OCI-LY1 (cell line): ENCODE data around the gene AK3.
"Not testable (repeated sequence)": the region's sequence is repeated elsewhere in the genome, so short reads cannot be mapped to it uniquely, and the experiment has no call there.

Experiments
- H2AFZ ChIP-seq: fragments of 200-600 bp; sonication (generic), shearing (Covaris generic); 2 replicates; pipeline ENCODE4 v1.6.0; 2014; ENCODE audit warnings: antibody characterized with exemption, mild to moderate bottlenecking, low read length
- H3F3A ChIP-seq: fragments of 200-600 bp; sonication (generic), shearing (Covaris generic); 2 replicates; pipeline ENCODE4 v1.6.0; 2014; ENCODE audit warnings: mild to moderate bottlenecking, antibody characterized with exemption, low read length, moderate library complexity; ENCODE audit not compliant: insufficient read depth
- H3K27ac ChIP-seq: fragments of 200-600 bp; sonication (generic); 2 replicates; pipeline ENCODE4 v1.5.1; 2014; ENCODE audit warnings: low read length, mixed run types, mild to moderate bottlenecking, low read depth; ENCODE audit not compliant: poor library complexity, severe bottlenecking
- H3K27me3 ChIP-seq: fragments of 200-600 bp; sonication (generic); 2 replicates; pipeline ENCODE4 v1.6.0; 2014; ENCODE audit warnings: antibody characterized with exemption, mild to moderate bottlenecking, low read length, moderate library complexity; ENCODE audit not compliant: insufficient read depth
- H3K36me3 ChIP-seq: fragments of 200-600 bp; sonication (generic); 2 replicates; pipeline ENCODE4 v1.6.1; 2014; ENCODE audit warnings: mild to moderate bottlenecking, antibody characterized with exemption, low read length, moderate library complexity, mixed read lengths; ENCODE audit not compliant: insufficient read depth
- H3K4me1 ChIP-seq: fragments of 200-600 bp; sonication (generic); 2 replicates; pipeline ENCODE4 v1.5.1; 2014; ENCODE audit warnings: mild to moderate bottlenecking, low read length, moderate library complexity; ENCODE audit not compliant: insufficient read depth, severe bottlenecking
- H3K4me2 ChIP-seq: fragments of 200-600 bp; sonication (generic), shearing (Covaris generic); 2 replicates; pipeline ENCODE4 v1.6.1; 2014; ENCODE audit warnings: low read length
- H3K4me3 ChIP-seq: fragments of 200-600 bp; sonication (generic); 2 replicates; pipeline ENCODE4 v1.5.1; 2014; ENCODE audit warnings: low read length, low read depth, mild to moderate bottlenecking, mixed read lengths; ENCODE audit not compliant: poor library complexity, severe bottlenecking
- H3K79me2 ChIP-seq: fragments of 200-600 bp; shearing (Covaris generic); 2 replicates; pipeline ENCODE4 v1.6.1; 2016; ENCODE audit warnings: mixed run types, low read length, mixed read lengths; ENCODE audit not compliant: insufficient read depth
- H3K9ac ChIP-seq: fragments of 200-600 bp; sonication (generic), shearing (Covaris generic); 2 replicates; pipeline ENCODE4 v1.6.1; 2014; ENCODE audit warnings: mild to moderate bottlenecking, low read length, mixed read lengths
- H3K9me2 ChIP-seq: fragments of 200-600 bp; sonication (generic), shearing (Covaris generic); 2 replicates; pipeline ENCODE4 v1.6.1; 2014; ENCODE audit warnings: low read depth, mild to moderate bottlenecking, low read length, mixed read lengths
- H3K9me3 ChIP-seq: fragments of 200-600 bp; shearing (Covaris generic); 2 replicates; pipeline ENCODE4 v1.6.1; 2014; ENCODE audit warnings: low read length, mixed read lengths
- H4K20me1 ChIP-seq: fragments of 200-600 bp; sonication (generic), shearing (Covaris generic); 2 replicates; pipeline ENCODE4 v1.6.0; 2016; ENCODE audit warnings: mild to moderate bottlenecking, low read length; ENCODE audit not compliant: insufficient read depth
- CTCF ChIP-seq: fragments of 200-600 bp; sonication (generic), shearing (Covaris generic); IDR thresholded peaks from 2 replicates; pipeline ENCODE4 v1.5.1; 2017; ENCODE audit warnings: mild to moderate bottlenecking, antibody characterized with exemption, low read length, moderate library complexity, mixed read lengths
- EZH2 ChIP-seq: fragments of 200-600 bp; sonication (generic), shearing (Covaris generic); IDR thresholded peaks from 2 replicates; pipeline ENCODE4 v1.8.0; 2017; ENCODE audit warnings: borderline replicate concordance, mixed run types, mild to moderate bottlenecking, antibody characterized with exemption, low read length, moderate library complexity, mixed read lengths

AK3 gene

GRCh38 chr9:4661165-4661564, 79.8 kb downstream of the AK3 start:
- no peak overlapping the region for H2AFZ ChIP-seq
- no peaks in the 10 kb centered on the region for H3K79me2 ChIP-seq
- no peaks in the 10 kb centered on the region for H3K36me3 ChIP-seq
- H3K4me3 ChIP-seq, result no peak overlapping the region
- no peak overlapping the region for H3K4me2 ChIP-seq
- H3K4me1 ChIP-seq, result peaks cover 47% of the 10 kb centered on the region
- no peaks in the 10 kb centered on the region for H3F3A ChIP-seq
- no peak for TF ChIP-seq EZH2
- TF ChIP-seq CTCF, result no peak
- no peak overlapping the region for H3K27ac ChIP-seq
- no peak overlapping the region for H3K9ac ChIP-seq
- H3K9me3 ChIP-seq, result no peaks in the 10 kb centered on the region
- no peaks in the 10 kb centered on the region for H3K9me2 ChIP-seq
- H3K27me3 ChIP-seq, result no peaks in the 10 kb centered on the region; the same call in 1 of the 2 replicates
- H4K20me1 ChIP-seq, result no peaks in the 10 kb centered on the region

GRCh38 chr9:4660665-4661064, 80.3 kb downstream of the AK3 start:
- not testable (repeated sequence) for H3K9me3 ChIP-seq, H3K79me2 ChIP-seq, H3K9me2 ChIP-seq, H2AFZ ChIP-seq, H3K4me2 ChIP-seq, H3K9ac ChIP-seq, H4K20me1 ChIP-seq, H3K4me3 ChIP-seq, H3K27ac ChIP-seq, H3K27me3 ChIP-seq, H3K36me3 ChIP-seq, H3F3A ChIP-seq
- peaks cover 42% of the 10 kb centered on the region for H3K4me1 ChIP-seq
